Right lobe of liver (tissue), 4 donors: ENCODE data around the gene MCCC1.
"Not testable (repeated sequence)": the region's sequence is repeated elsewhere in the genome, so short reads cannot be mapped to it uniquely, and the experiment has no call there.

ENCODE experiments used
- CTCF ChIP-seq, 4 donors: fragments of 200-600 bp in 3 of 4; fragments of 450-650 bp in 1 of 4; IDR thresholded peaks; one replicate each; pipeline versions ENCODE4 v1.5.1 to v1.8.0; 2016 to 2022; ENCODE audit warnings: antibody characterized with exemption in 4 of 4, mild to moderate bottlenecking in 2 of 4
- POLR2A ChIP-seq: fragments of 450-650 bp; IDR thresholded peaks from one replicate; pipeline ENCODE4 v1.6.1; 2017; ENCODE audit warnings: antibody characterized with exemption, mild to moderate bottlenecking
- donor health status: DM: no; HTN: no; CAD: no.
- donor health status: DM: no; HTN: no; CAD: no.
- donor health status: DM: no; HTN: yes; CAD: no.

- not testable (repeated sequence) for TF ChIP-seq CTCF (IDR thresholded peaks at IDR 0.05); POLR2A
Measured at GRCh38 chr3:183066891-183067290, 32.4 kb downstream of the MCCC1 start.
